ENCODE measurements around the gene PRORP. TPM values are rescaled to one million over a fixed set of nuclear protein-coding genes. Genes with fewer than 3 reads are reported as not detected.

The PRORP gene
- total and polyA plus RNA-seq, 2 of the 13 experiments (the other 11 are each of a cell fraction or from before 2014, with no cell fraction given) = 48.9 to 88.7 TPM

DNA sequence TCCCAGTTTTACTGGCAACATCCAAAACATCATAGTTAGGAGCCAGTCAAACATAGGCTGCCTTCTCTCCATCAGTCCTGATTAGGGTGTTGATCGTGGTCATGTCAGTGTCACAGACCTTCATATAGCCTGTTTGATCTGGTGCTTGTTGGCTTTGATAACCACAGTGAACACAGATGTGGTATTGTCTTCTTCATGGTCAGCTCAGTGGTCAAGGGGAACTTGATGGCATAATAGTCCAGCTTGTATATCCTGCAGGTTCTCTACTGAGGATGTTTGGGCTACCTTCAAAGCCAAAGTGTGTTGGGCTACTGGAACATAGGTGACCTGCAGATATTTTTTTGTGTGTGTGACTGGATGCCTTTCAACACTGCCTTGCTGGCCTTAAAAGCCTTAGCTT is 21.7 kb downstream of the PRORP start (continued):
- TF ChIP-seq, protein P1, sequence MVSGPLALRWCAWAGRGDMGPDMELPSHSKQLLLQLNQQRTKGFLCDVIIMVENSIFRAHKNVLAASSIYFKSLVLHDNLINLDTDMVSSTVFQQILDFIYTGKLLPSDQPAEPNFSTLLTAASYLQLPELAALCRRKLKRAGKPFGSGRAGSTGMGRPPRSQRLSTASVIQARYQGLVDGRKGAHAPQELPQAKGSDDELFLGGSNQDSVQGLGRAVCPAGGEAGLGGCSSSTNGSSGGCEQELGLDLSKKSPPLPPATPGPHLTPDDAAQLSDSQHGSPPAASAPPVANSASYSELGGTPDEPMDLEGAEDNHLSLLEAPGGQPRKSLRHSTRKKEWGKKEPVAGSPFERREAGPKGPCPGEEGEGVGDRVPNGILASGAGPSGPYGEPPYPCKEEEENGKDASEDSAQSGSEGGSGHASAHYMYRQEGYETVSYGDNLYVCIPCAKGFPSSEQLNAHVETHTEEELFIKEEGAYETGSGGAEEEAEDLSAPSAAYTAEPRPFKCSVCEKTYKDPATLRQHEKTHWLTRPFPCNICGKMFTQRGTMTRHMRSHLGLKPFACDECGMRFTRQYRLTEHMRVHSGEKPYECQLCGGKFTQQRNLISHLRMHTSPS (CRISPR knock-in tag; IDR thresholded peaks at IDR 0.05; ENCODE audit: low read depth) = no peak
- TF ChIP-seq SUZ12 (IDR thresholded peaks at IDR 0.05; ENCODE audit: low read depth, low read length) (no peak), ARNT (IDR thresholded peaks at IDR 0.05) (no peak), GABPB1 (CRISPR knock-in tag; IDR thresholded peaks at IDR 0.05) (no peak), ZNF292 (CRISPR knock-in tag; IDR thresholded peaks at IDR 0.05; ENCODE audit: borderline replicate concordance, low read depth) (peak; percentile 69; the same call in 1 of the 2 replicates), ZNF644 (CRISPR knock-in tag; IDR thresholded peaks at IDR 0.05; ENCODE audit: low read depth) (peak; percentile 87), MIER3 (CRISPR knock-in tag; IDR thresholded peaks at IDR 0.05; ENCODE audit: borderline replicate concordance) (no peak), SRSF1 (optimal IDR thresholded peaks at IDR 0.05; ENCODE audit: low read depth, low read length) (no peak), HHEX (CRISPR knock-in tag; IDR thresholded peaks at IDR 0.05) (peak; percentile 42; the same call in 1 of the 2 replicates), ARID2 (CRISPR knock-in tag; IDR thresholded peaks at IDR 0.05; ENCODE audit: borderline replicate concordance) (no peak), MAF1 (CRISPR knock-in tag; IDR thresholded peaks at IDR 0.05; ENCODE audit: borderline replicate concordance) (no peak), EP300 (IDR thresholded peaks at IDR 0.05; ENCODE audit: low read depth in 2 of 2, low read length in 2 of 2) (peak in 1 of 2 experiments; percentile 67; a peak in 2 of 4 replicates), EP300 (CRISPR knock-in tag; IDR thresholded peaks at IDR 0.05; ENCODE audit: borderline replicate concordance) (peak; percentile 85), ZNF30 (CRISPR knock-in tag; IDR thresholded peaks at IDR 0.05) (no peak), ZNF652 (CRISPR knock-in tag; IDR thresholded peaks at IDR 0.05; ENCODE audit: borderline replicate concordance, low read depth) (no peak), LCORL (IDR thresholded peaks at IDR 0.05) (peak; percentile 83), LCORL (CRISPR knock-in tag; IDR thresholded peaks at IDR 0.05) (peak; percentile 51; the same call in 1 of the 2 replicates)
- TF ChIP-seq, protein P2, sequence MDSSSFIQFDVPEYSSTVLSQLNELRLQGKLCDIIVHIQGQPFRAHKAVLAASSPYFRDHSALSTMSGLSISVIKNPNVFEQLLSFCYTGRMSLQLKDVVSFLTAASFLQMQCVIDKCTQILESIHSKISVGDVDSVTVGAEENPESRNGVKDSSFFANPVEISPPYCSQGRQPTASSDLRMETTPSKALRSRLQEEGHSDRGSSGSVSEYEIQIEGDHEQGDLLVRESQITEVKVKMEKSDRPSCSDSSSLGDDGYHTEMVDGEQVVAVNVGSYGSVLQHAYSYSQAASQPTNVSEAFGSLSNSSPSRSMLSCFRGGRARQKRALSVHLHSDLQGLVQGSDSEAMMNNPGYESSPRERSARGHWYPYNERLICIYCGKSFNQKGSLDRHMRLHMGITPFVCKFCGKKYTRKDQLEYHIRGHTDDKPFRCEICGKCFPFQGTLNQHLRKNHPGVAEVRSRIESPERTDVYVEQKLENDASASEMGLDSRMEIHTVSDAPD (CRISPR knock-in tag; IDR thresholded peaks at IDR 0.05) = peak; percentile 97
- TF ChIP-seq, protein P3, sequence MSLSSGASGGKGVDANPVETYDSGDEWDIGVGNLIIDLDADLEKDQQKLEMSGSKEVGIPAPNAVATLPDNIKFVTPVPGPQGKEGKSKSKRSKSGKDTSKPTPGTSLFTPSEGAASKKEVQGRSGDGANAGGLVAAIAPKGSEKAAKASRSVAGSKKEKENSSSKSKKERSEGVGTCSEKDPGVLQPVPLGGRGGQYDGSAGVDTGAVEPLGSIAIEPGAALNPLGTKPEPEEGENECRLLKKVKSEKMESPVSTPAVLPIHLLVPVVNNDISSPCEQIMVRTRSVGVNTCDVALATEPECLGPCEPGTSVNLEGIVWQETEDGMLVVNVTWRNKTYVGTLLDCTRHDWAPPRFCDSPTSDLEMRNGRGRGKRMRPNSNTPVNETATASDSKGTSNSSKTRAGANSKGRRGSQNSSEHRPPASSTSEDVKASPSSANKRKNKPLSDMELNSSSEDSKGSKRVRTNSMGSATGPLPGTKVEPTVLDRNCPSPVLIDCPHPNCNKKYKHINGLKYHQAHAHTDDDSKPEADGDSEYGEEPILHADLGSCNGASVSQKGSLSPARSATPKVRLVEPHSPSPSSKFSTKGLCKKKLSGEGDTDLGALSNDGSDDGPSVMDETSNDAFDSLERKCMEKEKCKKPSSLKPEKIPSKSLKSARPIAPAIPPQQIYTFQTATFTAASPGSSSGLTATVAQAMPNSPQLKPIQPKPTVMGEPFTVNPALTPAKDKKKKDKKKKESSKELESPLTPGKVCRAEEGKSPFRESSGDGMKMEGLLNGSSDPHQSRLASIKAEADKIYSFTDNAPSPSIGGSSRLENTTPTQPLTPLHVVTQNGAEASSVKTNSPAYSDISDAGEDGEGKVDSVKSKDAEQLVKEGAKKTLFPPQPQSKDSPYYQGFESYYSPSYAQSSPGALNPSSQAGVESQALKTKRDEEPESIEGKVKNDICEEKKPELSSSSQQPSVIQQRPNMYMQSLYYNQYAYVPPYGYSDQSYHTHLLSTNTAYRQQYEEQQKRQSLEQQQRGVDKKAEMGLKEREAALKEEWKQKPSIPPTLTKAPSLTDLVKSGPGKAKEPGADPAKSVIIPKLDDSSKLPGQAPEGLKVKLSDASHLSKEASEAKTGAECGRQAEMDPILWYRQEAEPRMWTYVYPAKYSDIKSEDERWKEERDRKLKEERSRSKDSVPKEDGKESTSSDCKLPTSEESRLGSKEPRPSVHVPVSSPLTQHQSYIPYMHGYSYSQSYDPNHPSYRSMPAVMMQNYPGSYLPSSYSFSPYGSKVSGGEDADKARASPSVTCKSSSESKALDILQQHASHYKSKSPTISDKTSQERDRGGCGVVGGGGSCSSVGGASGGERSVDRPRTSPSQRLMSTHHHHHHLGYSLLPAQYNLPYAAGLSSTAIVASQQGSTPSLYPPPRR (CRISPR knock-in tag; IDR thresholded peaks at IDR 0.05; ENCODE audit: borderline replicate concordance) = peak; percentile 59; the same call in 1 of the 2 replicates
- TF ChIP-seq, protein P4, sequence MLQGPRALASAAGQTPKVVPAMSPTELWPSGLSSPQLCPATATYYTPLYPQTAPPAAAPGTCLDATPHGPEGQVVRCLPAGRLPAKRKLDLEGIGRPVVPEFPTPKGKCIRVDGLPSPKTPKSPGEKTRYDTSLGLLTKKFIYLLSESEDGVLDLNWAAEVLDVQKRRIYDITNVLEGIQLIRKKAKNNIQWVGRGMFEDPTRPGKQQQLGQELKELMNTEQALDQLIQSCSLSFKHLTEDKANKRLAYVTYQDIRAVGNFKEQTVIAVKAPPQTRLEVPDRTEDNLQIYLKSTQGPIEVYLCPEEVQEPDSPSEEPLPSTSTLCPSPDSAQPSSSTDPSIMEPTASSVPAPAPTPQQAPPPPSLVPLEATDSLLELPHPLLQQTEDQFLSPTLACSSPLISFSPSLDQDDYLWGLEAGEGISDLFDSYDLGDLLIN (CRISPR knock-in tag; IDR thresholded peaks at IDR 0.05; ENCODE audit: borderline replicate concordance) = no peak

Measured in HepG2 (cell line).